Tibial artery (tissue), 4 donors: ENCODE data around the gene NT5DC1.

ENCODE experiments used
- DNase-seq, 2 donors: peaks; one replicate each; pipeline ENCODE4 v3.0.0-alpha.2; 2019
- H3K27ac ChIP-seq, 2 donors: fragments of 200-600 bp; sonication (generic) in 1 of 2; 1 replicate in 1 of 2; 2 replicates in 1 of 2; pipeline ENCODE4 v1.5.1; 2018 to 2019; ENCODE audit warnings: mild to moderate bottlenecking in 1 of 2
- H3K27me3 ChIP-seq, 2 donors: fragments of 200-600 bp; sonication (generic) in 1 of 2; one replicate each; pipeline versions ENCODE4 v1.5.1 to v1.6.0; 2016 to 2019
- H3K36me3 ChIP-seq, 3 donors: fragments of 200-600 bp; sonication (generic) in 2 of 3; one replicate each; pipeline ENCODE4 v1.5.1; 2016 to 2019; ENCODE audit warnings: mild to moderate bottlenecking in 2 of 3
- H3K4me1 ChIP-seq, 4 donors: fragments of 200-600 bp; sonication (generic) in 2 of 4; 1 replicate in 3 of 4; 2 replicates in 1 of 4; pipeline ENCODE4 v1.5.1; 2016 to 2019
- H3K4me3 ChIP-seq, 2 donors: fragments of 200-600 bp; sonication (generic) in 1 of 2; 1 replicate in 1 of 2; 2 replicates in 1 of 2; pipeline ENCODE4 v1.5.1; 2018 to 2019; ENCODE audit warnings: mild to moderate bottlenecking in 2 of 2
- H3K9me3 ChIP-seq, 3 donors: fragments of 200-600 bp; sonication (generic) in 1 of 3; one replicate each; pipeline ENCODE4 v1.5.1; 2016 to 2019
- CTCF ChIP-seq, 2 experiments: fragments of 200-600 bp in 1 of 2; fragments of 450-650 bp in 1 of 2; IDR thresholded peaks; one replicate each; pipeline ENCODE4 v1.5.1; 2017 to 2019; ENCODE audit warnings: antibody characterized with exemption in 2 of 2, mild to moderate bottlenecking in 1 of 2, moderate library complexity in 1 of 2
- intact Hi-C: fragments of 100-400 bp; cut with DNase I; formaldehyde crosslinking; loops from one replicate; pipeline ENCODE4 v1.15.0; 2023; ENCODE audit warnings: low total_unique reads

Gene NT5DC1

GRCh38 chr6:116210316-116210715 lies 109.7 kb downstream of the NT5DC1 start:
- no peaks in the 10 kb centered on the region for H3K9me3 ChIP-seq
- no peak for TF ChIP-seq CTCF (IDR thresholded peaks at IDR 0.05)
- H3K27me3 ChIP-seq: no peaks in the 10 kb centered on the region
- no peak for DNase-seq
- peaks cover 0 to 3% (median 0%) of the 10 kb centered on the region in 3 donors for H3K36me3 ChIP-seq
- no peak overlapping the region for H3K27ac ChIP-seq
- no peaks in the 10 kb centered on the region for H3K4me1 ChIP-seq
- H3K4me3 ChIP-seq: no peak overlapping the region
- intact Hi-C loops: no loop called here

GRCh38 chr6:116210750-116211425 lies 110.2 kb downstream of the NT5DC1 start:
- Histone ChIP-seq H3K4me1 (no peaks in the 10 kb centered on the region), H3K9me3 (no peaks in the 10 kb centered on the region), H3K4me3 (no peak overlapping the region), H3K36me3 (peaks cover 0 to 3% (median 0%) of the 10 kb centered on the region in 3 donors), H3K27ac (no peak overlapping the region), H3K27me3 (no peaks in the 10 kb centered on the region)
- TF ChIP-seq CTCF (IDR thresholded peaks at IDR 0.05): no peak
- intact Hi-C loops: no loop called here
- DNase-seq: no peak

- H3K4me1 ChIP-seq: peaks cover 0 to 8% (median 0%) of the 10 kb centered on the region in 4 donors
- H3K27ac ChIP-seq: no peak overlapping the region
- H3K9me3 ChIP-seq: no peaks in the 10 kb centered on the region
- DNase-seq: no peak
- no peak for TF ChIP-seq CTCF (IDR thresholded peaks at IDR 0.05)
- intact Hi-C loops: no loop called here
- no peaks in the 10 kb centered on the region for H3K27me3 ChIP-seq
- H3K36me3 ChIP-seq: peaks cover 0 to 3% (median 0%) of the 10 kb centered on the region in 3 donors
- no peak overlapping the region for H3K4me3 ChIP-seq
These were observed 114.0 kb downstream of the NT5DC1 start for GRCh38 chr6:116214681-116215080.

GRCh38 chr6:116215414-116215813 lies 114.8 kb downstream of the NT5DC1 start:
- TF ChIP-seq CTCF (IDR thresholded peaks at IDR 0.05): no peak
- no peak for DNase-seq
- Histone ChIP-seq H3K4me3 (no peak overlapping the region), H3K9me3 (no peaks in the 10 kb centered on the region), H3K36me3 (peaks cover 0 to 3% (median 0%) of the 10 kb centered on the region in 3 donors), H3K27ac (no peak overlapping the region), H3K27me3 (no peaks in the 10 kb centered on the region), H3K4me1 (peaks cover 0 to 8% (median 0%) of the 10 kb centered on the region in 4 donors)
- intact Hi-C loops: no loop called here

- H3K27ac ChIP-seq: peak overlapping the region; percentile 1 to 10
- intact Hi-C loops: no loop called here
- no peak for DNase-seq
These were observed 116.4 kb downstream of the NT5DC1 start for GRCh38 chr6:116217069-116217468.

More at GRCh38 chr6:116217069-116217468, 116.4 kb downstream of the NT5DC1 start:
- Histone ChIP-seq H3K4me1 (peaks cover 0 to 8% (median 0%) of the 10 kb centered on the region in 4 donors), H3K9me3 (no peaks in the 10 kb centered on the region), H3K4me3 (no peak overlapping the region), H3K36me3 (peaks cover 0 to 13% (median 7%) of the 10 kb centered on the region in 3 donors), H3K27me3 (no peaks in the 10 kb centered on the region)
- peak; percentile 50 to 57 for TF ChIP-seq CTCF (IDR thresholded peaks at IDR 0.05)
